Body of pancreas (tissue), 4 donors: Measurements from ENCODE around the gene CAMK2A.

Experiments
- POLR2A ChIP-seq, 3 donors: fragments of 450-650 bp; IDR thresholded peaks; one replicate each; pipeline ENCODE4 v1.6.1; 2016; ENCODE audit warnings: antibody characterized with exemption in 3 of 3, mild to moderate bottlenecking in 2 of 3
- TF ChIP-seq, protein P1 (sequence below), 7 experiments: fragments of 450-650 bp in 4 of 7; fragments of 200-600 bp in 3 of 7; sonication (generic) in 3 of 7; IDR thresholded peaks; one replicate each; pipeline ENCODE4 v1.5.1; 2016 to 2019; ENCODE audit warnings: antibody characterized with exemption in 7 of 7

DNA sequence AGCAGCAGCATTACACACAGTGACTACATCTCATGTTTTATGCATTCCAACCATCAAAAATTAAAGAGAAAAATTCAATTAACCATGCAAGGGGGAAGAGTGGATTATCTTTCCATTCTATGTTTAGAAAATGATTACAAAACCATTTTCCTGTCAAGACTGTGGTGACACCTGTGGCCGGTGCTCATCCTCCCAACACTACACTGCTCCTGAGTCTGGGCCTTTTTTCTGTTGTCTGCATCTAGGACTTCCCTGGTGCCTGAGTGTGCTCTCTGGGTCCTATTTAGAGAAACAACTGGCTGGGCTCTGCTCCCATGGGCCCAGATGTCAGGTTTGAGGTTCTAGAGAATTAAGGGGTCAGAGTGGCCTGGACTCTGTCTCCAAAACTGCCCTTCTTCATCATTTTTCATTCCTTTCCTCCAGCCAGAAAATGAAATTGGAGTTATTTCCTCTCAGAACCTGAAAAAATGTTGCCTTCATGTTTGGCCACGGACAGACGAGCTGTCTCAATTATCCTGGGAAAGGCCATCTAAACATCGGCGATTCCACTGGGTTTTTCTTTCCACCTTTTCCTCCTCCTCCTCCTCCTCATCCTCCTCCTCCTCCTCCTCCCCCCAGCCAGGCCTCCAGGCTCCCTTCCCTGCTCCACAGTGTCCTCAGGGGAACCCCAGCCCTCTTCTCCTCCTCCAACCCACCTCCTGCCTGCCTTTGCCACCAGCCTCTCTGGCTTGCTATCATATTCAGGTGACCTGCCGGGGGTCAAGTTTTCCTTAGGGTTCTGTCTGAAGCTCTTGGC is 24.5 kb upstream of the CAMK2A start:
- TF ChIP-seq, protein P1, sequence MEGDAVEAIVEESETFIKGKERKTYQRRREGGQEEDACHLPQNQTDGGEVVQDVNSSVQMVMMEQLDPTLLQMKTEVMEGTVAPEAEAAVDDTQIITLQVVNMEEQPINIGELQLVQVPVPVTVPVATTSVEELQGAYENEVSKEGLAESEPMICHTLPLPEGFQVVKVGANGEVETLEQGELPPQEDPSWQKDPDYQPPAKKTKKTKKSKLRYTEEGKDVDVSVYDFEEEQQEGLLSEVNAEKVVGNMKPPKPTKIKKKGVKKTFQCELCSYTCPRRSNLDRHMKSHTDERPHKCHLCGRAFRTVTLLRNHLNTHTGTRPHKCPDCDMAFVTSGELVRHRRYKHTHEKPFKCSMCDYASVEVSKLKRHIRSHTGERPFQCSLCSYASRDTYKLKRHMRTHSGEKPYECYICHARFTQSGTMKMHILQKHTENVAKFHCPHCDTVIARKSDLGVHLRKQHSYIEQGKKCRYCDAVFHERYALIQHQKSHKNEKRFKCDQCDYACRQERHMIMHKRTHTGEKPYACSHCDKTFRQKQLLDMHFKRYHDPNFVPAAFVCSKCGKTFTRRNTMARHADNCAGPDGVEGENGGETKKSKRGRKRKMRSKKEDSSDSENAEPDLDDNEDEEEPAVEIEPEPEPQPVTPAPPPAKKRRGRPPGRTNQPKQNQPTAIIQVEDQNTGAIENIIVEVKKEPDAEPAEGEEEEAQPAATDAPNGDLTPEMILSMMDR (IDR thresholded peaks at IDR 0.05) = no peak
- TF ChIP-seq POLR2A (IDR thresholded peaks at IDR 0.05) = no peak
